ENCODE results near the gene SLBP. TPM values are rescaled to one million over a fixed set of nuclear protein-coding genes. Genes with fewer than 3 reads are reported as not detected.
"Not testable (repeated sequence)": the region's sequence is repeated elsewhere in the genome, so short reads cannot be mapped to it uniquely, and the experiment has no call there.

The SLBP gene
- total RNA-seq, 1 donor from 2014 or later: 45.8 TPM

DNA sequence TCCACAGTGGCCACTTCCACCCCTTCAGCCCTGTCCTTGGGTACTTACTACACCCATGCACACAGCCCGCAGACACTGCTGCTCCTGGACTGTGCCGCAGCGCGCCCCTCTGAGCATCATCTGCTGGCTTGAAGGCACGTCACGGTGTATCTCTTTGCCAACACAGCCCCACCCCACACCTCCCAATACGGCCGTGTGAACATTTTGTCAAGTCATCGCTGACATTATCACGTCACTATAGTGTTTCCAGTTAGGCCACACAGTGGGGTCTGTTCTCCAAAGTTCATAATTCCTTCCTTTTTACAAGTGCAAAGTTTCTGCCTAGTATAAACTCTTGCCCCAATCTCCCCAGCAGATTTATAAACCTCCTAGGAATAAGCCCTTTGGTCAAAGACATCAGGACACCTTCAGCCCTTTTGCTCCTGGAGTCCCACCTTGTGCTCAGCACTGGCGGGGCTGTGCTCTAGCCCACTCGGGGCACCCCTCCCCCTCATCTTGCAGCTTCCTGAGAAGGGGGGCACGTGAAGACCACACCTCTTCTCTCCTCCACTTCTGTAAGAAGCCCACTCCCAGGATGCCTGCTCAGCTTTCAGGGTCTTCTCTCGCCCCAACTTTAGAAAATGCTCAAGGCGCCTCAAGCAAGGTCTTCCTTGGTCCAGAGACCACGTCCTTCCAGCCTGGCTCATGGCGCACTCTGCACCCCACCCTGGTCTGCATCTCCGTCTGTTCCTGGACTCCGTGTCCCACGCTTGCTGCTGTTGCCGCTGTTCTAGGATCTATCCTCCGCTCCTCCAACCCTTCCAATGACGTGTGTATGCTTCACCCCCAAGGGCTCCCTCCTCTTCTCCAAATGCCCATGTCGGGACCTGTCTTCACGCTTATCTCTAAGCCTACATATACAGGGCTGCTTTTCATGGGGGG lies 35.3 kb downstream of the SLBP start:
- no peaks in the 10 kb centered on the region for H3K4me1 Mint-ChIP-seq
- H3K36me3 Mint-ChIP-seq: no peaks in the 10 kb centered on the region
- peaks cover 5% of the 10 kb centered on the region for H3K27me3 Mint-ChIP-seq (ENCODE audit: low read depth)
- TF ChIP-seq, protein P1, sequence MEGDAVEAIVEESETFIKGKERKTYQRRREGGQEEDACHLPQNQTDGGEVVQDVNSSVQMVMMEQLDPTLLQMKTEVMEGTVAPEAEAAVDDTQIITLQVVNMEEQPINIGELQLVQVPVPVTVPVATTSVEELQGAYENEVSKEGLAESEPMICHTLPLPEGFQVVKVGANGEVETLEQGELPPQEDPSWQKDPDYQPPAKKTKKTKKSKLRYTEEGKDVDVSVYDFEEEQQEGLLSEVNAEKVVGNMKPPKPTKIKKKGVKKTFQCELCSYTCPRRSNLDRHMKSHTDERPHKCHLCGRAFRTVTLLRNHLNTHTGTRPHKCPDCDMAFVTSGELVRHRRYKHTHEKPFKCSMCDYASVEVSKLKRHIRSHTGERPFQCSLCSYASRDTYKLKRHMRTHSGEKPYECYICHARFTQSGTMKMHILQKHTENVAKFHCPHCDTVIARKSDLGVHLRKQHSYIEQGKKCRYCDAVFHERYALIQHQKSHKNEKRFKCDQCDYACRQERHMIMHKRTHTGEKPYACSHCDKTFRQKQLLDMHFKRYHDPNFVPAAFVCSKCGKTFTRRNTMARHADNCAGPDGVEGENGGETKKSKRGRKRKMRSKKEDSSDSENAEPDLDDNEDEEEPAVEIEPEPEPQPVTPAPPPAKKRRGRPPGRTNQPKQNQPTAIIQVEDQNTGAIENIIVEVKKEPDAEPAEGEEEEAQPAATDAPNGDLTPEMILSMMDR (IDR thresholded peaks at IDR 0.05; ENCODE audit: unreplicated experiment): no peak
- no peak for DNase-seq (ENCODE audit: low spot score in 2 of 2, unreplicated experiment in 2 of 2)
- H3K27ac Mint-ChIP-seq: no peak overlapping the region
- H3K4me3 Mint-ChIP-seq: no peak overlapping the region
- H3K9me3 Mint-ChIP-seq: no peaks in the 10 kb centered on the region

DNA sequence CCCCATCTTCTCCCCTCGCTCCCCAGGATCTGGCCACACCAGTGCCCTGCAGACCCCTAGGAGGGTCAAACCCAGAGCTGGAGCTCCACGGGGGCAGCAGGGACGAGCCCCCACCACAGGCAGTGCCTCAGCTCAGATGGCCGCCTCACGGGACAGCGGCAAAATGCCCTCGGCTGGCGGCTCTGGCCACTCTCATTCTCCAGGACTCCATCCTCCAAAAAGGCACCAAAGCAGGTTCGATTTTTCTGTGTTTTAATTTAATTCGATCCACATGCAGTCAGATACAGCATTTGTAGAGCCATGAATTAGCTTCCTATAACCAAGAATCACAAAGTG lies 36.3 kb downstream of the SLBP start:
- no peak for DNase-seq (ENCODE audit: low spot score in 2 of 2, unreplicated experiment in 2 of 2)
- H3K27me3 Mint-ChIP-seq (ENCODE audit: low read depth): peaks cover 5% of the 10 kb centered on the region
- no peaks in the 10 kb centered on the region for H3K9me3 Mint-ChIP-seq
- no peaks in the 10 kb centered on the region for H3K4me1 Mint-ChIP-seq
- TF ChIP-seq, protein P1 (IDR thresholded peaks at IDR 0.05; ENCODE audit: unreplicated experiment): no peak
- H3K4me3 Mint-ChIP-seq: no peak overlapping the region
- no peaks in the 10 kb centered on the region for H3K36me3 Mint-ChIP-seq
- H3K27ac Mint-ChIP-seq: no peak overlapping the region

DNA sequence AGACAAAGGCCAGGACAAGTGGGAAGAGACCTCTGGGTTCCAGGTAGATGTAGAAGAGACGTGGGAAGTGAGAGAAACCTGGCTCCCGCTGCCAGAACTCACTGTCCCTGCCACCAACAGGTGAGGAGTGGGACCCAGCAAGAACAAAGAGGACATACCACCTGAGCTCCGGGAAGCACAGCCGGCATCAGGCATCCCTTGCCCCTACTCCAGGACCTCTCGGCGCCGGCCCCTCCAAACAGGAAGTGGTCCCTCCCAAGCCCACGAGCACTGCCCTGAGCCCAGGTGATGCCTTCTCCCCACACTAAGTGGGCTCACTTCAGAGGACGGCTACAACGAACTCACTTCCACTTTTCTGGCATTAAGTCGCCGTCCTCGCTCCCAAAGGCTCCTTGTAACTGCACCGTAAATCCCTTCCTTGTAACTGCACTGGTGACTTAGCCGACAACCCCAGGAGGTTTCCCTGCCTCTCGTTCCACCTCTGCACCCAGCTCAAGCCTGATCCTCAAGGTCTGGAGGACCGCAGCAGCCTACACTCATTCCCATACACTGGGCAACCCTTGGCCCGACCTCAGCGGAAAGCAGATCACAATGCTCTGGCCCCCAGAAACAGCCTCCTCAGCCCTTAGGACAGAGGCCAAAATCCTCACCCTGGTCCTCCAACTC lies 36.9 kb downstream of the SLBP start:
- no peaks in the 10 kb centered on the region for H3K4me1 Mint-ChIP-seq
- H3K36me3 Mint-ChIP-seq: no peaks in the 10 kb centered on the region
- H3K9me3 Mint-ChIP-seq: no peaks in the 10 kb centered on the region
- DNase-seq (ENCODE audit: low spot score in 2 of 2, unreplicated experiment in 2 of 2): no peak
- peaks cover 5% of the 10 kb centered on the region for H3K27me3 Mint-ChIP-seq (ENCODE audit: low read depth)
- H3K27ac Mint-ChIP-seq: no peak overlapping the region
- H3K4me3 Mint-ChIP-seq: no peak overlapping the region
- TF ChIP-seq, protein P1 (IDR thresholded peaks at IDR 0.05; ENCODE audit: unreplicated experiment): no peak

DNA sequence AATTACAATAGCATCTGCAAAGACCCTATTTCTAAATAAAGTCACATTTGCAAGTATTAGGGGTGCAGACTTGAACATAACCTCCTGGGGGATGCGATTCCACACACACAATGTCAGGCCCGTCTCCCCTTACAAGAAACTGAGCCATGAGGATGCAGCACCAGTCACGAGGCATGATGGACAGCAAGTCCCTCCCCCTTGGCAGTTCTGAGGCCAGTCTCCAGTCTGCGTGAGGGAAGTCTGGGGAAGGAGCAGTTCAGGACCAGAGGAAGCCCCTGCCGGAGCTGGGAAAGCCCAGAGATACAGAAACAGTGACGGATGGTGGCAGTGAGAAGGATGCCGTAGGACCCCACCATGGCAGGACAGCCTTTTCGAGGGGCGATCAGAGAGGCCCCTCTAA lies 37.4 kb downstream of the SLBP start:
- Mint-ChIP-seq H3K4me1 (no peaks in the 10 kb centered on the region), H3K27ac (no peak overlapping the region)
- DNase-seq (ENCODE audit: low spot score in 2 of 2, unreplicated experiment in 2 of 2): no peak

DNA sequence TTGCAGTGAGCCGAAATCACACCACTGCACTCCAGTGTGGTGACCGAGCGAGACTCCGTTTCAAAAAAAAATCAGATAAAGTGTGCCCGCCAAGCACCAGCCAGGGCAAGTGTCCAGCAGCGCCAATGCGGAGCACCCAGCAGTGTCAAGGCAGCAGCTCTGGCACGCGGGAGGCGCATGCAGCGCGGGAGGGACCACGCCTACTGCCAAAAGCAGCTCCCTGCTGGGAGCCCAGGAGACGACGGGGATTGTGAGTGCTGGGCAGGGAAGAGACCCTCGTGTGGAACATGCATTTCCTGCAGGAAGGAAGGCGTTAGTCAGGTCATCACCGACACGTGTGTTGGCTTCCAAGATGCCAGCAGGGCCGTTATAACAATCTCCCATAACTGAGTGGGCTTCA lies 38.4 kb downstream of the SLBP start:
- no peak for DNase-seq (ENCODE audit: low spot score in 2 of 2, unreplicated experiment in 2 of 2)
- H3K36me3 Mint-ChIP-seq: no peaks in the 10 kb centered on the region
- no peak overlapping the region for H3K27ac Mint-ChIP-seq
- H3K4me1 Mint-ChIP-seq: no peaks in the 10 kb centered on the region
- H3K27me3 Mint-ChIP-seq (ENCODE audit: low read depth): peaks cover 5% of the 10 kb centered on the region
- H3K4me3 Mint-ChIP-seq: no peak overlapping the region
- TF ChIP-seq, protein P1 (IDR thresholded peaks at IDR 0.05; ENCODE audit: unreplicated experiment): no peak
- no peaks in the 10 kb centered on the region for H3K9me3 Mint-ChIP-seq

More for the DNA sequence above, 37.4 kb downstream of the SLBP start:
- Mint-ChIP-seq H3K27me3 (ENCODE audit: low read depth) (peaks cover 5% of the 10 kb centered on the region), H3K36me3 (no peaks in the 10 kb centered on the region), H3K9me3 (no peaks in the 10 kb centered on the region), H3K4me3 (no peak overlapping the region)
- TF ChIP-seq, protein P1 (IDR thresholded peaks at IDR 0.05; ENCODE audit: unreplicated experiment): no peak

DNA sequence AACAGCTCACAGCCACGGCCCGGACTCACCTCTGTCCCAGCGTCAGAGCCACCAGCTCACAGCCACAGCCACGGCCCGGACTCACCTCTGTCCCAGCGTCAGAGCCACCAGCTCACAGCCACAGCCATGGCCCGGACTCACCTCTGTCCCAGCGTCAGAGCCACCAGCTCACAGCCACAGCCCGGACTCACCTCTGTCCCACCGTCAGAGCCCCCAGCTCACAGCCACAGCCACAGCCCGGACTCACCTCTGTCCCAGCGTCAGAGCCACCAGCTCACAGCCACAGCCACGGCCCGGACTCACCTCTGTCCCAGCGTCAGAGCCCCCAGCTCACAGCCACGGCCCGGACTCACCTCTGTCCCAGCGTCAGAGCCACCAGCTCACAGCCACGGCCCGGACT lies 41.1 kb downstream of the SLBP start:
- not testable (repeated sequence) for H3K27ac Mint-ChIP-seq; H3K4me1 Mint-ChIP-seq; H3K4me3 Mint-ChIP-seq; H3K36me3 Mint-ChIP-seq; H3K9me3 Mint-ChIP-seq; H3K27me3 Mint-ChIP-seq (ENCODE audit: low read depth); DNase-seq (ENCODE audit: low spot score in 2 of 2, unreplicated experiment in 2 of 2)
